Stimulated activated CD4-positive, alpha-beta T cell treated with anti-CD3 and anti-CD28 coated beads, TNF-alpha, amount 100 ng/mL, for 24 hours (primary cell): ENCODE data around the gene RASAL1.
"Not testable (repeated sequence)": the region's sequence is repeated elsewhere in the genome, so short reads cannot be mapped to it uniquely, and the experiment has no call there.

Experiments used
- DNase-seq, 3 experiments: peaks; one replicate each; pipeline ENCODE4 v3.0.0-alpha.2; 2020; ENCODE audit warnings: low read depth in 3 of 3

Gene RASAL1

GRCh38 chr12:113161415-113162016 is 26.0 kb upstream of the RASAL1 start:
- peak in 1 of 3 experiments; percentile 40 for DNase-seq

- DNase-seq: no peak
Observed at GRCh38 chr12:113159937-113160336, 24.4 kb upstream of the RASAL1 start.

- DNase-seq: no peak
Observed at GRCh38 chr12:113158439-113159203, 23.1 kb upstream of the RASAL1 start.

GRCh38 chr12:113157218-113157859 is 21.8 kb upstream of the RASAL1 start:
- no peak for DNase-seq

GRCh38 chr12:113155646-113156045 is 20.1 kb upstream of the RASAL1 start:
- DNase-seq: no peak

GRCh38 chr12:113155060-113155459 is 19.5 kb upstream of the RASAL1 start:
- DNase-seq: no peak

- DNase-seq: peak in 1 of 3 experiments; percentile 24
Observed at GRCh38 chr12:113154351-113154973, 18.9 kb upstream of the RASAL1 start.

GRCh38 chr12:113152835-113153814 is 17.6 kb upstream of the RASAL1 start:
- peak; percentile 25 to 66 (median 31) for DNase-seq

GRCh38 chr12:113152196-113152834 is 16.8 kb upstream of the RASAL1 start:
- no peak for DNase-seq

- DNase-seq: no peak
Observed at GRCh38 chr12:113151655-113152054, 16.1 kb upstream of the RASAL1 start.

- no peak for DNase-seq
Observed at GRCh38 chr12:113149361-113150150, 14.0 kb upstream of the RASAL1 start, which contains the start of gene CFAP73. TSS of gene CFAP73 (plus strand) at chr12:113149724. CDS start at chr12:113149858, 134 bp downstream.

GRCh38 chr12:113146999-113147398 is 11.4 kb upstream of the RASAL1 start:
- no peak for DNase-seq

GRCh38 chr12:113145720-113146551 is 10.4 kb upstream of the RASAL1 start:
- no peak for DNase-seq

GRCh38 chr12:113144806-113145205 is 9.2 kb upstream of the RASAL1 start:
- no peak for DNase-seq

- no peak for DNase-seq
Observed at GRCh38 chr12:113143959-113144358, 8.4 kb upstream of the RASAL1 start.

- DNase-seq: no peak
Observed at GRCh38 chr12:113142886-113143332, 7.3 kb upstream of the RASAL1 start.

GRCh38 chr12:113142173-113142885 is 6.8 kb upstream of the RASAL1 start:
- no peak for DNase-seq

- not testable (repeated sequence) for DNase-seq
Observed at GRCh38 chr12:113141716-113142115, 6.2 kb upstream of the RASAL1 start.
